Measurements from ENCODE around the gene LRRK2. TPM values are rescaled to one million over a fixed set of nuclear protein-coding genes. Genes with fewer than 3 reads are reported as not detected.
A peak's percentile ranks its signal among the peaks of the same experiment; 100 is the strongest.

The LRRK2 gene
- total and polyA plus RNA-seq, 7 donors: 0.74 to 8.4 (median 4.7) TPM

- peak in 2 of 4 donors; percentile 45 to 61 for ATAC-seq
- WGBS, 3 donors: 85 to 97% (median 93%) methylated on average over 1 of the region's 1 CpG
- TF ChIP-seq CTCF (IDR thresholded peaks at IDR 0.05): no peak
These were observed 8.8 kb upstream of the LRRK2 start for GRCh38 chr12:40215982-40216381.

GRCh38 chr12:40216516-40217288 lies 8.1 kb upstream of the LRRK2 start:
- no peaks in the 10 kb centered on the region for H3K9me3 ChIP-seq
- no peak for ATAC-seq
- no peaks in the 10 kb centered on the region for H3K4me1 ChIP-seq
- H3K27me3 ChIP-seq (ENCODE audit: insufficient read depth in 3 of 3, low read length in 2 of 3): no peaks in the 10 kb centered on the region
- no peaks in the 10 kb centered on the region for H3K36me3 ChIP-seq (ENCODE audit: insufficient read depth in 1 of 2, low read depth in 1 of 2)
- intact Hi-C loops (cut with DNase I): no loop called here
- H3K4me3 ChIP-seq: no peak overlapping the region
- H3K27ac ChIP-seq: no peak overlapping the region
- TF ChIP-seq CTCF (IDR thresholded peaks at IDR 0.05): no peak
- DNase-seq: no peak

More at GRCh38 chr12:40215982-40216381, 8.8 kb upstream of the LRRK2 start:
- Histone ChIP-seq H3K36me3 (ENCODE audit: insufficient read depth in 1 of 2, low read depth in 1 of 2) (no peaks in the 10 kb centered on the region), H3K9me3 (no peaks in the 10 kb centered on the region), H3K27me3 (ENCODE audit: insufficient read depth in 3 of 3, low read length in 2 of 3) (no peaks in the 10 kb centered on the region), H3K4me1 (no peaks in the 10 kb centered on the region), H3K27ac (no peak overlapping the region), H3K4me3 (no peak overlapping the region)
- no peak for DNase-seq
- intact Hi-C loops (cut with DNase I): no loop called here

GRCh38 chr12:40219760-40220159 lies 5.0 kb upstream of the LRRK2 start:
- intact Hi-C loops (cut with DNase I): loop anchor here in 1 of 2 donors (10.0 kb wide), 1 partner anchor 65 kb away; no protein-coding TSS in a partner anchor

GRCh38 chr12:40222247-40222646 lies 2.5 kb upstream of the LRRK2 start:
- Histone ChIP-seq H3K4me3 (no peak overlapping the region), H3K27ac (no peak overlapping the region), H3K4me1 (peaks cover 16% of the 10 kb centered on the region), H3K9me3 (no peaks in the 10 kb centered on the region), H3K27me3 (ENCODE audit: insufficient read depth in 3 of 3, low read length in 2 of 3) (no peaks in the 10 kb centered on the region), H3K36me3 (ENCODE audit: insufficient read depth in 1 of 2, low read depth in 1 of 2) (no peaks in the 10 kb centered on the region)
- ATAC-seq: no peak
- WGBS, 3 donors: 81 to 91% (median 86%) methylated on average over 2 of the region's 2 CpGs
- DNase-seq: no peak
- no peak for TF ChIP-seq CTCF (IDR thresholded peaks at IDR 0.05)
- intact Hi-C loops (cut with DNase I): loop anchor here in 1 of 2 donors (10.0 kb wide), 1 partner anchor 67 kb away; no protein-coding TSS in a partner anchor

More at GRCh38 chr12:40219760-40220159, 5.0 kb upstream of the LRRK2 start:
- Histone ChIP-seq H3K4me3 (no peak overlapping the region), H3K9me3 (no peaks in the 10 kb centered on the region), H3K4me1 (peaks cover 9% of the 10 kb centered on the region), H3K36me3 (ENCODE audit: insufficient read depth in 1 of 2, low read depth in 1 of 2) (no peaks in the 10 kb centered on the region), H3K27me3 (ENCODE audit: insufficient read depth in 3 of 3, low read length in 2 of 3) (no peaks in the 10 kb centered on the region), H3K27ac (no peak overlapping the region)
- TF ChIP-seq CTCF (IDR thresholded peaks at IDR 0.05): no peak
- ATAC-seq (no peak), DNase-seq (no peak)

Data from psoas muscle (tissue), 8 donors.